LNCaP clone FGC (cell line): ENCODE data around the gene PLXNB3.
A peak's percentile ranks its signal among the peaks of the same experiment; 100 is the strongest.

ENCODE experiments used
- DNase-seq: peaks from one replicate; pipeline ENCODE4 v3.0.0-alpha.2; 2011; ENCODE audit warnings: low read depth
- H3K4me3 ChIP-seq: 2 replicates; pipeline ENCODE4 v1.5.1; 2011; ENCODE audit warnings: mild to moderate bottlenecking, low read depth, low read length, control low read depth
- TF ChIP-seq, protein P1 (sequence below): IDR thresholded peaks from 2 replicates; pipeline ENCODE4 v1.5.1; 2012; ENCODE audit warnings: mild to moderate bottlenecking; ENCODE audit not compliant: control insufficient read depth, insufficient read depth; ENCODE audit errors: extremely low read depth

The PLXNB3 gene

DNA sequence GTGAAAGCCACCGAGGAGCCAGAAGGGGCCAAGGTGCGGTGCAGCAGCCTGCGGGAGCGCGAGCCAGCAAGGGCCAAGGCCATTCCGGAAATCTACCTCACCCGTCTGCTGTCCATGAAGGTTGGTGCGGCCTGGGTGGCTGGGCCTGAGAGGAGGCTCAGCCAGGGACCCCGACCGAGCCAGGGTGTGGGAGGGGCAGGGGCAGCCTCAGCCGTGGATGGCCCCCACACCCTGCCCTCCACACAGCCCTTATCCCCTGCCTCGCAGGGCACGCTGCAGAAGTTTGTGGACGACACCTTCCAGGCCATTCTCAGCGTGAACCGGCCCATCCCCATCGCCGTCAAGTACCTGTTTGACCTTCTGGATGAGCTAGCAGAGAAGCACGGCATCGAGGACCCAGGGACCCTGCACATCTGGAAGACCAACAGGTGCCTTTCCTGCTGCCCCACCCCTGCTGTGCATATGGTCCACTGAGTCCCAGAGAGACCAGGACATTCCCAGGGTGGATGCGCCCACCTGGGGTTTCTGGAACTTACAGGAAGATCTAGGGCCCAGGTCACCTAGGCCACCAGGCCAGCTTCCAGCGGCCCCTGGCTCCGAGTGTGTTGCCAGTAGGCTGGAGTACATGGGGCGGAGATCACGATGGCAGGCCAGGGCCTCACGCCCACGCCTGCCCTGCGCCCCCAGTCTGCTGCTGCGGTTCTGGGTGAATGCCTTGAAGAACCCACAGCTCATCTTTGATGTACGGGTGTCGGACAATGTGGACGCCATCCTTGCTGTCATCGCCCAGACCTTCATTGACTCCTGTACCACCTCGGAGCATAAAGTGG is 13.4 kb downstream of the PLXNB3 start:
- TF ChIP-seq, protein P1, sequence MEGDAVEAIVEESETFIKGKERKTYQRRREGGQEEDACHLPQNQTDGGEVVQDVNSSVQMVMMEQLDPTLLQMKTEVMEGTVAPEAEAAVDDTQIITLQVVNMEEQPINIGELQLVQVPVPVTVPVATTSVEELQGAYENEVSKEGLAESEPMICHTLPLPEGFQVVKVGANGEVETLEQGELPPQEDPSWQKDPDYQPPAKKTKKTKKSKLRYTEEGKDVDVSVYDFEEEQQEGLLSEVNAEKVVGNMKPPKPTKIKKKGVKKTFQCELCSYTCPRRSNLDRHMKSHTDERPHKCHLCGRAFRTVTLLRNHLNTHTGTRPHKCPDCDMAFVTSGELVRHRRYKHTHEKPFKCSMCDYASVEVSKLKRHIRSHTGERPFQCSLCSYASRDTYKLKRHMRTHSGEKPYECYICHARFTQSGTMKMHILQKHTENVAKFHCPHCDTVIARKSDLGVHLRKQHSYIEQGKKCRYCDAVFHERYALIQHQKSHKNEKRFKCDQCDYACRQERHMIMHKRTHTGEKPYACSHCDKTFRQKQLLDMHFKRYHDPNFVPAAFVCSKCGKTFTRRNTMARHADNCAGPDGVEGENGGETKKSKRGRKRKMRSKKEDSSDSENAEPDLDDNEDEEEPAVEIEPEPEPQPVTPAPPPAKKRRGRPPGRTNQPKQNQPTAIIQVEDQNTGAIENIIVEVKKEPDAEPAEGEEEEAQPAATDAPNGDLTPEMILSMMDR, result no peak
- H3K4me3 ChIP-seq, result no peak overlapping the region
- no peak for DNase-seq

DNA sequence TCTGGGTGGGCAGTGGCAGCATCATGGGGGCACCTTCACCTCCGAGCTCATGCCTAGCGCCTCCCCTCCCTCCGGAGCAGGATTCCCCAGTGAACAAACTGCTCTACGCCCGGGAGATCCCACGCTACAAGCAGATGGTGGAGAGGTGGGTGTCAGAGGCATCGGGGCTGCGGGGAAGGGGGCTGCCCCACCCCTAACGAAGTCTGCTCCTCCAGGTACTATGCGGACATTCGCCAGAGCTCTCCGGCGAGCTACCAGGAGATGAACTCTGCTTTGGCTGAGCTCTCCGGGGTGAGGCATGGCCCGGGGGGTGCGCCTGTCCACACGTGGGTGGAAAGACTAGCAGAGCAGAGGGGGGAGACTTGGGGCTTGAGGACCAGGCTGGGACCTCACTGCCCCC is 14.1 kb downstream of the PLXNB3 start:
- no peak for DNase-seq
- TF ChIP-seq, protein P1, result no peak
- H3K4me3 ChIP-seq, result no peak overlapping the region

DNA sequence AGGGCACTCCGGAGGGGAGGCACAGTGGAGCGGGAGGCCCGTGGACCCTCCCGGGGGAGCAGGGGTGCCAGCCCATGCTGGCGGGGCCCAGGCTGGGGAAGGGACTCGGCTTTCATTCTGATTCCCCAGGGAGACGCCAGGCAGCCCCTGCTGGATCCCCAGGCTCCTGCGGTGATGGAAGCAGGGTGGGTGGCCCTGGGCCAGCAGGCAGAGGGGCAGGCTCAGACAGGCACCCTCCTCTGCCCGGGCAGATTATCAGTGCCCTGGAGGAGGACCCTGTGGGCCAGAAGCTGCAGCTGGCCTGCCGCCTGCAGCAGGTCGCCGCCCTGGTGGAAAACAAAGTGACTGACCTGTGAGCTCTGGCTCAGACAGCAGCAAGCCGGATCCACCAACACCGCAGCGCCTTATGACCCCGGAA is 14.6 kb downstream of the PLXNB3 start:
- H3K4me3 ChIP-seq, result no peak overlapping the region
- TF ChIP-seq, protein P1, result 0 out of 2 replicates have a peak, but pooled peaks have one; percentile 16
- DNase-seq, result no peak

DNA sequence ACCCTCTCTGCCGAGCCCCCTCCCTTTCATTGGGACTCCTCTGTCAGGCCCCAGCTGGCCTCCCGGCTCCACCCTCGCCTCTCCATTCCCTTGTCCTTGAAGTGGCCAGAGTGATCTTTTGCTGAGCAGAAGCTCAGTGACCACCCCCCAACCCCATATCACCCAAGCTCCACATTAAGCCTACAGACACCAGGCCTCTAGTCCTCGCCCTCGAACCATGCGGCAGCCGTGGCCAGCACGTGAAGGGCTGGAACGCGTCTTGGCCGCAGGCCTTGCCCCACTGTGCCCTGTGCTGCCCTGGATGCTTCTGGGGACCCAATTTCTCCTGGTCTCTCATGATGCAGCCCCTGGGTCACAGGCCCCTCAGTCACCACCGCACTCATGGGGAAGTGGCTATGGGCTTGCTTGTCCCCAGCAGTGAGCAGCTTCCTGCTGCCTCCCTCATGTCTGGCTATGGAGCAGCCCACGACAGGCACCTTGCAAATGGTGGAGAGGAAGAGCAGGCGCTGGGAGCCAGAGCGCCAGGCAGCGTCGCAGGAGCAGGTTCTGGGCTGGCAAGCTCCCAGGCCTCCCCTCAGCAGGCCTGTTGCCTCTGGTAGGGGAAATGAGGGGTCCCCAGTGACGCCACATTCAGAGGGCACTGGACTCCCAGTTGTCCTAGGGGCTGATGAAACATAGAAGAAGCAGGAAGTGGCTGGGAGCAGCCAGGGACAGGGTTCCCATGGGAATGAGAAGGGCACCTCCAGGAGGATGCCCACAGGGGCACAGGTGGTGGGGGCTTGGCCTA is 16.0 kb downstream of the PLXNB3 start:
- H3K4me3 ChIP-seq, result no peak overlapping the region
- TF ChIP-seq, protein P1, result no peak

DNA sequence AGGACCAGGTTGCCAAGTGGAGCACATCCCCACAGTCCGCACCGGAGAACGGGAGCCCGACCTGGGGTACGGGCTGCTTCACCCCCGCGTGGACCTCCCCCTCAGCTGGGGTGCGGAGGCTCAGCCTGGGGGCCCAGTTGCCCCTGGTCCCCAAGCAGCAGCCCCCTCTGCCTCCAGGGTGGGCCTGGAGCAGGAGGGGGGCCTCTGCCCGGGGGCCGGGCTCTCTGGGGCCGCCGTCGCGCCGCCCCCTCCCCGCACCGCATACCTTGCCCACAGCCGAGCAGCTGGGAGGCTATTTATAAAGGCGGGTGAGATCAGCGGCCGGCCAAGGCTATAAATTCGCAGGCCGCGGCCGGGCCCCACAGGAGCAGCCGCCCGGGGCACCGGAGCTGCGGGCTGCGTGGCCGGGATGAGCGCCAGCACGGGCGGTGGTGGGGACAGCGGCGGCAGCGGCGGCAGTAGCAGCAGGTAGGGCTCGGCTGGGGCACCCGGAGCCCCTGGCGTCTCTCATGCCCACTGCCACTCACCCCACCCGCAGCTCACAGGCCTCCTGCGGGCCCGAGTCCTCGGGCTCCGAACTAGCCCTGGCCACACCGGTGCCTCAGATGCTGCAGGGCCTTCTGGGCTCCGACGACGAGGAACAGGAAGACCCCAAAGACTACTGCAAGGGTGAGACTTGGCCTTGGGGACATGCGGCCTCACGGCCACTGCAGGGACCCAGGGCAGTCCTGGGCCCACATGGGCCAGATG is 16.8 kb downstream of the PLXNB3 start, which contains the start of gene SRPK3:
Gene SRPK3 (plus strand): TSS at position 364 of the 750 bp plus-strand sequence. CDS start 46 bp downstream, at position 410.
- TF ChIP-seq, protein P1, result no peak
- DNase-seq, result no peak
- H3K4me3 ChIP-seq, result no peak within 1 kb of the TSS

More for the DNA sequence above, 16.0 kb downstream of the PLXNB3 start:
- no peak for DNase-seq

DNA sequence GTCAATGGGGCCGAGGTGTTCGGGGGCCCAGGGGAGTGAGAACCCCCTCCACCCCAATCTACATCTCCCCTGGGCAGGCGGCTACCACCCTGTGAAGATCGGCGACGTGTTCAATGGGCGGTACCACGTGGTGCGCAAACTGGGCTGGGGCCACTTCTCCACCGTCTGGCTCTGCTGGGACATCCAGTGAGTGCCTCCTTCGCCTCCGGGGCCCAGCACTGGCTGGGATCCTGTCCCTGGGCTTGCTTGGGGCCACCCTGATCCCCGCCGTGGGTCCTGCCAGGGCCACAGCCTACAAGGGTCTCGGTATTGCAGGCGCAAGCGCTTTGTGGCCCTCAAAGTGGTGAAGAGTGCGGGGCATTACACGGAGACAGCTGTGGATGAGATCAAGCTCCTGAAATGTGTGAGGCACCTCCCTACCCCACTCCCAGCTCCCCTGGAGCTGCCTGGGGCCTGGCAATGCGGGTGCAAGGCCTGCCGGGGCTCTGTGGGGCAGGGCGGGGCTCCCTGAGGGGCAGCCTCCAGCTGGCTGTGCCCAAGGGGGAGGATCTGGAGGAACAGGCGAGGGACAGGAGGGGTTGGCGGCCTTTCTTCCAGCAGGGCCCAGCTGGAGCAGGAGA is 17.5 kb downstream of the PLXNB3 start:
- no peak overlapping the region for H3K4me3 ChIP-seq
- TF ChIP-seq, protein P1, result no peak
- no peak for DNase-seq
